GM21723 (cell line): ENCODE measurements around the gene COX14.
"Not testable (repeated sequence)": the region's sequence is repeated elsewhere in the genome, so short reads cannot be mapped to it uniquely, and the experiment has no call there.

Source experiments
- ATAC-seq: cut with Tn5 transposase; IDR thresholded peaks from one replicate; pipeline ENCODE4 v1.9.1; 2021; ENCODE audit warnings: mild to moderate bottlenecking, moderate library complexity; ENCODE audit not compliant: unreplicated experiment

COX14 gene

GRCh38 chr12:50151047-50151687, 39.1 kb downstream of the COX14 start:
- ATAC-seq: no peak

GRCh38 chr12:50154947-50155346, 42.9 kb downstream of the COX14 start:
- ATAC-seq: not testable (repeated sequence)

GRCh38 chr12:50156641-50157040, 44.6 kb downstream of the COX14 start:
- no peak for ATAC-seq

GRCh38 chr12:50157259-50157658, 45.2 kb downstream of the COX14 start:
- no peak for ATAC-seq

- ATAC-seq: no peak
Observed at GRCh38 chr12:50160643-50161042, 48.6 kb downstream of the COX14 start.

- ATAC-seq: no peak
Observed at GRCh38 chr12:50162230-50162629, 50.2 kb downstream of the COX14 start.

- ATAC-seq: no peak
Observed at GRCh38 chr12:50164963-50165362, 52.9 kb downstream of the COX14 start.

GRCh38 chr12:50166799-50167048, 54.7 kb downstream of the COX14 start:
- peak; percentile 39 for ATAC-seq

GRCh38 chr12:50167049-50167828, 55.2 kb downstream of the COX14 start, which contains the start of gene CERS5:
TSS of gene CERS5 (minus strand) at chr12:50167369. CDS start at chr12:50167297, 72 bp downstream.
- peak; percentile 97 for ATAC-seq
